Body of pancreas (tissue), 4 donors: ENCODE data around the gene SH2D2A. TPM values are rescaled to one million over a fixed set of nuclear protein-coding genes. Genes with fewer than 3 reads are reported as not detected.

Source experiments
- ATAC-seq: fragments of 150-250 bp; one replicate; pipeline ENCODE4 v1.9.1; 2016
- DNase-seq, 4 donors: peaks; one replicate each; pipeline ENCODE4 v3.0.0-alpha.2; 2019
- H3K27ac ChIP-seq, 4 donors: fragments of 200-600 bp; sonication (generic); 1 replicate in 3 of 4; 2 replicates in 1 of 4; pipeline versions ENCODE4 v1.5.1 to v1.6.1; 2016 to 2019; ENCODE audit warnings: mild to moderate bottlenecking in 1 of 4, mixed read lengths in 1 of 4, moderate library complexity in 1 of 4
- H3K27me3 ChIP-seq, 2 donors: fragments of 200-600 bp; sonication (generic); one replicate each; pipeline ENCODE4 v1.6.0; 2016; ENCODE audit warnings: mild to moderate bottlenecking in 1 of 2
- H3K36me3 ChIP-seq, 2 donors: fragments of 200-600 bp; sonication (generic); replicated peaks in 1 of 2; 2 replicates each; pipeline ENCODE4 v1.5.1; 2016; ENCODE audit warnings: low read depth in 2 of 2; ENCODE audit not compliant: insufficient read depth in 1 of 2
- H3K4me1 ChIP-seq: fragments of 200-600 bp; sonication (generic); one replicate; pipeline ENCODE4 v1.6.0; 2016
- H3K4me3 ChIP-seq, 2 donors: fragments of 200-600 bp; sonication (generic); 1 replicate in 1 of 2; 2 replicates in 1 of 2; pipeline ENCODE4 v1.5.1; 2016 to 2019
- H3K9me3 ChIP-seq, 3 donors: fragments of 200-600 bp; sonication (generic); 1 replicate in 2 of 3; 2 replicates in 1 of 3; pipeline ENCODE4 v1.5.1; 2016
- CTCF ChIP-seq, 7 experiments: fragments of 450-650 bp in 4 of 7; fragments of 200-600 bp in 3 of 7; sonication (generic) in 3 of 7; IDR thresholded peaks; one replicate each; pipeline ENCODE4 v1.5.1; 2016 to 2019; ENCODE audit warnings: antibody characterized with exemption in 7 of 7
- POLR2A ChIP-seq, 3 donors: fragments of 450-650 bp; IDR thresholded peaks; one replicate each; pipeline ENCODE4 v1.6.1; 2016; ENCODE audit warnings: antibody characterized with exemption in 3 of 3, mild to moderate bottlenecking in 2 of 3
- WGBS, 2 donors: methylation state at CpG; one replicate each; pipeline ENCODE4 v1.1.5; 2017; 5-methylcytosine and 5-hydroxymethylcytosine counted together
- intact Hi-C: fragments of 100-400 bp; cut with DNase I; formaldehyde crosslinking; loops from one replicate; pipeline ENCODE4 v1.15.1; 2023
- total RNA-seq, 2 donors: library from RNA; depleted of rRNA; stranded (reverse); fragments of >200 nt; gene quantifications; one replicate each; pipeline ENCODE4 v1.1.0, GENCODE V29; 2016

SH2D2A gene
- total RNA-seq, 2 donors from 2014 or later = 0.99 TPM; not detected in 1

- DNase-seq (peak in 1 of 4 donors; percentile 30), ATAC-seq (no peak)
- peaks cover 3% of the 10 kb centered on the region in 2 donors for H3K36me3 ChIP-seq
- no peaks in the 10 kb centered on the region for H3K9me3 ChIP-seq
- intact Hi-C loops = no loop called here
- 55 to 57% methylated on average over 4 to 6 of the region's 6 CpGs for WGBS, 2 donors
- H3K4me1 ChIP-seq = no peaks in the 10 kb centered on the region
- no peak overlapping the region for H3K4me3 ChIP-seq
- TF ChIP-seq CTCF (IDR thresholded peaks at IDR 0.05) (no peak), POLR2A (IDR thresholded peaks at IDR 0.05) (no peak)
- H3K27me3 ChIP-seq = no peaks in the 10 kb centered on the region
- H3K27ac ChIP-seq = no peak overlapping the region
Measured at GRCh38 chr1:156804572-156805243, 11.9 kb downstream of the SH2D2A start.

GRCh38 chr1:156804026-156804425 is 12.6 kb downstream of the SH2D2A start:
- Histone ChIP-seq H3K27me3 (no peaks in the 10 kb centered on the region), H3K27ac (no peak overlapping the region), H3K4me1 (no peaks in the 10 kb centered on the region), H3K4me3 (no peak overlapping the region), H3K36me3 (peaks cover 3 to 6% of the 10 kb centered on the region in 2 donors), H3K9me3 (no peaks in the 10 kb centered on the region)
- TF ChIP-seq CTCF (IDR thresholded peaks at IDR 0.05) (no peak), POLR2A (IDR thresholded peaks at IDR 0.05) (no peak)
- 53 to 62% methylated on average over 3 of the region's 3 CpGs for WGBS, 2 donors
- no peak for ATAC-seq
- no peak for DNase-seq
- intact Hi-C loops = no loop called here

GRCh38 chr1:156803086-156803851 is 13.4 kb downstream of the SH2D2A start:
- Histone ChIP-seq H3K36me3 (peaks cover 3 to 7% of the 10 kb centered on the region in 2 donors), H3K4me3 (no peak overlapping the region), H3K27me3 (no peaks in the 10 kb centered on the region), H3K9me3 (no peaks in the 10 kb centered on the region), H3K27ac (no peak overlapping the region), H3K4me1 (no peaks in the 10 kb centered on the region)
- 91% methylated on average over 12 of the region's 13 CpGs for WGBS, 2 donors
- intact Hi-C loops = no loop called here
- TF ChIP-seq CTCF (IDR thresholded peaks at IDR 0.05) (no peak), POLR2A (IDR thresholded peaks at IDR 0.05) (no peak)
- no peak for ATAC-seq
- no peak for DNase-seq

- DNase-seq (no peak), ATAC-seq (no peak)
- no peaks in the 10 kb centered on the region for H3K4me1 ChIP-seq
- H3K9me3 ChIP-seq = no peaks in the 10 kb centered on the region
- TF ChIP-seq CTCF (IDR thresholded peaks at IDR 0.05) (no peak), POLR2A (IDR thresholded peaks at IDR 0.05) (no peak)
- no peak overlapping the region for H3K4me3 ChIP-seq
- WGBS, 2 donors = 85 to 88% methylated on average over 7 of the region's 8 CpGs
- intact Hi-C loops = no loop called here
- no peak overlapping the region for H3K27ac ChIP-seq
- peaks cover 3 to 12% of the 10 kb centered on the region in 2 donors for H3K36me3 ChIP-seq
- H3K27me3 ChIP-seq = no peaks in the 10 kb centered on the region
Measured at GRCh38 chr1:156802421-156802935, 14.2 kb downstream of the SH2D2A start.
